HG02943 (cell line): Measurements from ENCODE around the gene RFX7.

Source experiments
- ATAC-seq: cut with Tn5 transposase; IDR thresholded peaks from one replicate; pipeline ENCODE4 v1.9.1; 2021; ENCODE audit warnings: mild to moderate bottlenecking, low read depth, moderate library complexity; ENCODE audit not compliant: unreplicated experiment

Gene RFX7

DNA sequence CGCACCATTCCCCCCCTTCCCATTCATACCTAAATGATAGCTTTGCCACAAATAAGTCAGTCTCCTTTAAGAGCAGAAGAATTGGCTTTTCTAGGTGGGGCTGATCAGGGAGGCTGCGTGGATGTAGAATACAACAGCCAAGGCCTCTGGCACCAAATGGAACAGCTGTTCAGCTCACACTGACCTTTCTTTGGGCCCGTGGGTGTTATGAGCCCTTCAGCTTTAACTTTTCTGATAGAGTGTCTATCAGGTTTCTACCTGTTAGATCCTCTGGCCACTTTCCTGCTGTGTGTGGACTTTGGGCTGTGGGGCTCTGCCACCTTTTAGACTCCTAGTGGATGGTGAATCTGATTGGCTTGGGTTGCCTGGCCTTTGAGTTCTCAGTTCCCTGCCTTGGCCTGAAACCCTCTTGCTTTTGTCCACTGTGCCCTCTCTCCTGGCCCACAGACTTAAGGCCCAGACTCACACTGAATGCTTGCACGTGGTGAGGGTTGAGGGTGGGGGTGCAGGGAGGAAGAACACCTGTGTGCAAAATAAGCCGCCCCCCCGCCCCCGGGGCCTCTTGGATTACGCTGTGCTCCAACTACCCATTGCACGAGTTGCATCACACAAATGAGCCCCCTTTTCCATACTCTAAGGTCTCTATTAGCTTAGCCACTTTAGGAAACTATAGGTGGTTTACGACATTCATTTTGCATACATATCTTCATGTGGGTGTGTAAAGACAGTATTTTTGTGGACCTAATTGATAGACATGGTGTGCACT, 1.3 kb upstream of the RFX7 start:
- no peak for ATAC-seq

- ATAC-seq: no peak
Measured at GRCh38 chr15:56244038-56244810, 545 bp upstream of the RFX7 start.

DNA sequence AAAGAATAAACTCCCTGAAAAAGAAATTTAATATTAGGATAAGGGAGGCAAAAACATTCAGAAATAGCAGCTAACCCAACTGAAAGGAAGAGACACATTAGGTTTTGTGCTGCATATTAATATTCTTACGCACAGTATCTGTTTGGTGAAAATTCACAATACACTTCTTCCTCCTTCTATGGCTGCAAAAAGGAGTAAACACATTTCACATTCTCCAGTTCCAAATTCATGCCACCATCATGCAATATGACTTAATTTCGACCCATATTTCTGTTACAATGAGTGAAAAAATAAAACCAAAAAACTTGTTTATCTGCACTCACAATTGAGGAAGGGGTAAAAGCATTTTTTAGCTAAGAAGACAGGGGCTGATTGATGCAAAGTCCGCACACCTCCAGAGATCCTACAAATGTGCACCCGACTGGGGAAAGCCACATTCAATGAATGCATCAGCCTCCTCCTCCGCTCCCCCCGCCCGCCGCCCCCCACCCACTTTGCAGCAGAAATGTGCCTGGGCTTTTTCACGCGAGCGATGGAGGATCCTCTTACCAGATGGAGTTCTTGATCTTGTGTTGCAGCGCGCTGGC, 1.0 kb downstream of the RFX7 start:
- ATAC-seq: no peak

DNA sequence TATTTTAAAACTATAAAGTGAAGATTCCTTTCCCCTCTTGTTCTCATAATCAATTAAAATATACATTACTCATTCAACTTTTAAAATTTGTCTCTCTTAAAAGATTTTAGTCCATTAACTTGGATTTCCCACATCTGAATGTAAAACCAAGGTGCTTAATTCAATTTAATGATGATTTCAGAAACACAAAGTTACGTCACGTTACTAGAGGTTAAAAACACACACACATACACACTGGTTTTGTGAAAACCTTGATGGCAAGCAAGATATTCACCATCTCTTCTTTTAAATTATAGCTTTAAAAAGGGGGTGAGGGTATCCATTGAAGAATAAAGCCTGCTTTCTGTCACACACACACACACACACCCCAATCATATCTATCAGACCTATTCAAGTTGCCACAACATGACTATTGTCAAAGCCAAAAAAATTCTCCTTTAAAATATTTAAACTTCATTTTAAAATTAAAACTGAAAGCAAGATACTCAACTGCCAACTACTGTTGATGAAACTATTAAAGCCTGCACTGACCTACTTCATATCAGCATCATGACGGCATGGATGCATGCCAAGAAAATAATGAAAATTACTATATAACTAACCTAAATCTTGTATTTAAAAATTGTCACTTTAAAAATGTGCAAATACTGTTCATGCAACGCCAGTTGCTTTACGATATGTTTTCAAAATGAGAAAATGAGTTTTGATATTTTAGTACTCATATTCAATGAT, 2.1 kb downstream of the RFX7 start:
- ATAC-seq: no peak

GRCh38 chr15:56240390-56240789, 3.3 kb downstream of the RFX7 start:
- no peak for ATAC-seq

GRCh38 chr15:56236197-56236596, 7.5 kb downstream of the RFX7 start:
- no peak for ATAC-seq

DNA sequence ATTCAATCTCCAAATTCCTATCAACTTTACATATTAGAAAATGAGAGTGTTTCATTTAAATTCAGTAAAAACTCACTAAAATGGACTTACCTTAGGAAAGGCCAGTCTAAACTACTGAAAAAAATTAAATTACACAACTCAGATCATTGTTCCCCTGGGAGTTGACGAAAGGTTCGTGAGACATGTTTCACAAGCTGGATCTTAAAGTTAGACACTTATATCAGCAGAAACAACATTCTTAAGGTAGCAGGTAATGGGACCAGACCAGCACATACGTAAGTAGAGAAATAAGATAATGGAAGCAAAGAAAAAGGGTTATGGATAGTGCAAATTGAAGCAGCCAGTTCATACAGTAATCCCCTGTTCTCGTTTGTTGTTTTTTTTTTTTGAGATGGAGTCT, 8.9 kb downstream of the RFX7 start:
- no peak for ATAC-seq

GRCh38 chr15:56233549-56233948, 10.1 kb downstream of the RFX7 start:
- no peak for ATAC-seq

- no peak for ATAC-seq
Measured at GRCh38 chr15:56232058-56232457, 11.6 kb downstream of the RFX7 start.

GRCh38 chr15:56228854-56229253, 14.8 kb downstream of the RFX7 start:
- ATAC-seq: no peak

- no peak for ATAC-seq
Measured at GRCh38 chr15:56228352-56228751, 15.3 kb downstream of the RFX7 start.

GRCh38 chr15:56227780-56228179, 15.9 kb downstream of the RFX7 start:
- no peak for ATAC-seq

- ATAC-seq: no peak
Measured at GRCh38 chr15:56227306-56227705, 16.4 kb downstream of the RFX7 start.

GRCh38 chr15:56225520-56225919, 18.2 kb downstream of the RFX7 start:
- ATAC-seq: no peak

GRCh38 chr15:56222302-56222701, 21.4 kb downstream of the RFX7 start:
- ATAC-seq: no peak

- ATAC-seq: no peak
Measured at GRCh38 chr15:56217341-56217740, 26.3 kb downstream of the RFX7 start.

GRCh38 chr15:56215769-56216168, 27.9 kb downstream of the RFX7 start:
- ATAC-seq: no peak

DNA sequence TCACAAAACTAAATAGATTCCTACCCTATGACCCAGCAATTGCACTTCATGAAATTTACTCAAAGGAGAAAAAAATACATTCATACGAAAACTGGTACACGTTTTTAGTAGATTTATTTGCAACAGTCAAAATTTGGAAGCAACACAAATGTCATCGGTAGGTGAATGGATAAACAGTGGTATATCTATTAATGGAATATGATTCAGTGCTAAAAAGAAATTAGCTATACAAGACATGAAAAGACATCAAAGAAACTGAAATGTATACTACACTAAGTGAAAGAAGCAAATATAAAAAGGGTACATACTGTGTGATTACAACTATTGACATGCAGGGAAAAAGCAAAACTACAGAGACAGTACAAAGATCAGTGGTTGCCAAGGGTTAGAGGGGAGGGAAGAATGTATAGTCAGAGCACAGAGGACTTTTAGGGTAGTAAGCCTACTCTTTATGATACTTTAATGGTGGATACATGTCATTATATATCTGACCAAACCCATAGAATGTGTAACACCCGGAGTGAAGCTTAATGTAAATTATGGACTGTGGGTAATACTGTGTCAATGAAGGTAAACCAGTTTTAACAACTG, 31.6 kb downstream of the RFX7 start:
- no peak for ATAC-seq

GRCh38 chr15:56211064-56211463, 32.6 kb downstream of the RFX7 start:
- ATAC-seq: no peak

DNA sequence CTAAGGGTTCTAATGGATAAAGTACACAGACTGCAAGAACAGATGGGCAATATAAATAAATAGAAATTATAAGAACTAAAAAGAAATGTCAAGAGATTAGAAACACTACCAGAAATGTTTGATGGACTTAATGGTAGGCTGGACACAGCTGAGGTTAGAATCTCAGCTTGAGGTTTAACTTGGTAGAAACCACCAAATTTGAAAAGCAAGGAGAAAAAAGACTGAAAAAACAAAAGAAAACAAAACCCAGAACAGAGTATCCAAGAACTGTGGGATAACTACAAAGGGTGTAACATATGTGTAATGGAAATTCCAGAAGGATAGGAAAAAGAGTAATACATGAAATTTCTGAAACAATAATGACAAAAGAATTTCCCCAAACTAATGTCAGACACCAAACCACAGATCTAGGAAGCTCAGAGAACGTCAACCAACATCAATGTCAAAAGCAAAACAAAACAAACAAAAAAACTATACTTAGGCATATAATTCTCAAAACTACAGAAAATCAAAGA, 35.0 kb downstream of the RFX7 start:
- ATAC-seq: no peak
